ENCODE measurements around the gene ABI2. TPM values are rescaled to one million over a fixed set of nuclear protein-coding genes. Genes with fewer than 3 reads are reported as not detected.

ABI2 gene
- total RNA-seq, 4 donors from 2014 or later: 19.8 to 25.1 (median 22.8) TPM

GRCh38 chr2:203310688-203311436 is 17.3 kb upstream of the ABI2 start:
- DNase-seq (ENCODE audit: low spot score) (no peak), ATAC-seq (ENCODE audit: low FRiP score) (no peak)
- TF ChIP-seq CTCF (IDR thresholded peaks at IDR 0.05): no peak

- ATAC-seq (ENCODE audit: low FRiP score) (no peak), DNase-seq (ENCODE audit: low spot score) (no peak)
- TF ChIP-seq CTCF (IDR thresholded peaks at IDR 0.05): no peak
Measured at GRCh38 chr2:203326356-203326755, 1.8 kb upstream of the ABI2 start.

- DNase-seq (ENCODE audit: low spot score) (no peak), ATAC-seq (ENCODE audit: low FRiP score) (no peak)
- no peak for TF ChIP-seq CTCF (IDR thresholded peaks at IDR 0.05)
Measured at GRCh38 chr2:203327582-203327900, 653 bp upstream of the ABI2 start.

- TF ChIP-seq CTCF (IDR thresholded peaks at IDR 0.05): no peak
- ATAC-seq (ENCODE audit: low FRiP score) (peak; percentile 67), DNase-seq (ENCODE audit: low spot score) (no peak)
Measured at GRCh38 chr2:203328760-203329540, 756 bp downstream of the ABI2 start.

- DNase-seq (ENCODE audit: low spot score) (no peak), ATAC-seq (ENCODE audit: low FRiP score) (no peak)
- TF ChIP-seq CTCF (IDR thresholded peaks at IDR 0.05): no peak
Measured at GRCh38 chr2:203330434-203330833, 2.2 kb downstream of the ABI2 start.

- DNase-seq (ENCODE audit: low spot score): no peak
- ATAC-seq (ENCODE audit: low FRiP score): no peak
- no peak for TF ChIP-seq CTCF (IDR thresholded peaks at IDR 0.05)
Measured at GRCh38 chr2:203338322-203338721, 10.1 kb downstream of the ABI2 start.
